Endothelial cell of umbilical vein (primary cell): ENCODE measurements around the gene DENND5A. TPM values are rescaled to one million over a fixed set of nuclear protein-coding genes. Genes with fewer than 3 reads are reported as not detected.

ENCODE experiments used
- BruUV-seq: library from RNA; stranded (reverse); fragments of 400-500 nt; replicated peaks from 2 replicates; lab custom pipeline; 2021; lab: Mats Ljungman, UMichigan
- CTCF ChIA-PET: fragments of 300-600, 350-600 bp; sonication (Branson Sonifier 250); formaldehyde crosslinking; loops from one replicate; lab custom pipeline; 2021; ENCODE audit warnings: antibody characterized with exemption, inconsistent platforms; lab: Charles Lee
- POLR2A ChIA-PET: fragments of 300-600, 350-600 bp; sonication (Branson Sonifier 250); formaldehyde crosslinking; loops from one replicate; lab custom pipeline; 2021; ENCODE audit warnings: antibody characterized with exemption, inconsistent platforms; lab: Charles Lee
- DNase-seq: peaks from one replicate; pipeline ENCODE4 v3.0.0-alpha.2; 2011; ENCODE audit warnings: low read depth, low spot score
- FAIRE-seq: peaks from 2 replicates; lab custom pipeline; 2011; peaks lifted over from hg19 to GRCh38; lab: Jason Lieb, UNC
- H2AFZ ChIP-seq: 2 replicates; pipeline ENCODE4 v1.6.0; 2012; ENCODE audit warnings: low read depth, low read length, control low read depth, inconsistent platforms
- H3K27ac ChIP-seq: 2 replicates; pipeline ENCODE4 v1.5.1; 2011; ENCODE audit warnings: low read depth, mild to moderate bottlenecking, control low read depth, low read length, moderate library complexity; ENCODE audit not compliant: insufficient read depth
- H3K27me3 ChIP-seq, 2 experiments: 2 replicates each; pipeline versions ENCODE4 v1.6.0 to v1.6.1; 2011; ENCODE audit warnings: low read length in 2 of 2, mixed read lengths in 1 of 2; ENCODE audit not compliant: control insufficient read depth in 2 of 2, insufficient read depth in 2 of 2
- H3K36me3 ChIP-seq, 2 experiments: 2 replicates in 1 of 2; 3 replicates in 1 of 2; pipeline ENCODE4 v1.5.1; 2011; ENCODE audit warnings: low read length in 2 of 2, mild to moderate bottlenecking in 1 of 2, moderate library complexity in 1 of 2; ENCODE audit not compliant: control insufficient read depth in 2 of 2, insufficient read depth in 2 of 2; ENCODE audit errors: extremely low read depth in 1 of 2
- H3K4me1 ChIP-seq: 3 replicates; pipeline ENCODE4 v1.5.1; 2011; ENCODE audit warnings: mild to moderate bottlenecking, low read length; ENCODE audit not compliant: control insufficient read depth, insufficient read depth; ENCODE audit errors: extremely low read depth
- H3K4me2 ChIP-seq: 2 replicates; pipeline ENCODE4 v1.6.1; 2011; ENCODE audit warnings: low read length, control low read depth, mixed read lengths; ENCODE audit not compliant: insufficient read depth
- H3K4me3 ChIP-seq, 3 experiments: fragments of 200-600 bp in 1 of 3; sonication (generic), shearing (Covaris generic) in 1 of 3; replicated peaks in 1 of 3; 2 replicates each; pipeline ENCODE4 v1.5.1; 2011 to 2016; ENCODE audit warnings: control low read depth in 3 of 3, low read length in 3 of 3, mild to moderate bottlenecking in 2 of 3, inconsistent platforms in 1 of 3, low read depth in 1 of 3, moderate library complexity in 1 of 3; ENCODE audit not compliant: insufficient read depth in 1 of 3
- H3K79me2 ChIP-seq: 2 replicates; pipeline ENCODE4 v1.6.0; 2012; ENCODE audit warnings: low read length, inconsistent platforms; ENCODE audit not compliant: control insufficient read depth, insufficient read depth
- H3K9ac ChIP-seq: replicated peaks from 2 replicates; pipeline ENCODE3; 2011; ENCODE audit warnings: low read length, control low read depth; ENCODE audit not compliant: insufficient read depth; ENCODE audit errors: extremely low read depth
- H3K9me1 ChIP-seq: replicated peaks from 3 replicates; pipeline ENCODE4 v1.6.0; 2011; ENCODE audit warnings: mild to moderate bottlenecking, low read length; ENCODE audit not compliant: control insufficient read depth, insufficient read depth; ENCODE audit errors: extremely low read depth
- H3K9me3 ChIP-seq: replicated peaks from 2 replicates; pipeline ENCODE4 v1.5.1; 2012; ENCODE audit warnings: low read length, inconsistent platforms; ENCODE audit not compliant: control insufficient read depth, insufficient read depth
- H4K20me1 ChIP-seq: replicated peaks from 2 replicates; pipeline ENCODE3; 2011; ENCODE audit warnings: mild to moderate bottlenecking, low read length; ENCODE audit not compliant: control insufficient read depth, insufficient read depth; ENCODE audit errors: extremely low read depth
- EZH2 ChIP-seq: IDR thresholded peaks from 2 replicates; pipeline ENCODE4 v1.6.1; 2012; ENCODE audit warnings: borderline replicate concordance, low read depth, mild to moderate bottlenecking, moderate library complexity, low read length, inconsistent platforms; ENCODE audit not compliant: severe bottlenecking
- FOS ChIP-seq: IDR thresholded peaks from 2 replicates; pipeline ENCODE4 v1.6.1; 2011; ENCODE audit warnings: mild to moderate bottlenecking, low read length, moderate library complexity, borderline replicate concordance; ENCODE audit not compliant: insufficient read depth
- GATA2 ChIP-seq: IDR thresholded peaks from 2 replicates; pipeline ENCODE4 v1.7.0; 2011; ENCODE audit warnings: low read depth, mild to moderate bottlenecking, moderate library complexity, mixed read lengths, low read length; ENCODE audit not compliant: insufficient read length, insufficient read depth
- JUN ChIP-seq: IDR thresholded peaks from 2 replicates; pipeline ENCODE4 v1.6.1; 2011; ENCODE audit warnings: borderline replicate concordance, low read depth; ENCODE audit not compliant: insufficient read length, insufficient read depth
- MYC ChIP-seq: IDR thresholded peaks from one replicate; pipeline ENCODE4 v1.6.1; 2011; ENCODE audit warnings: mild to moderate bottlenecking, low read depth, low read length
- POLR2A ChIP-seq: IDR thresholded peaks from 2 replicates; pipeline ENCODE4 v1.6.1; 2012; ENCODE audit warnings: low read depth, mild to moderate bottlenecking, control low read depth, low read length
- POLR2AphosphoS5 ChIP-seq: IDR thresholded peaks from 2 replicates; pipeline ENCODE4 v1.6.1; 2012; ENCODE audit warnings: low read depth, mild to moderate bottlenecking, control low read depth, low read length, moderate library complexity; ENCODE audit not compliant: insufficient read depth
- dilution Hi-C: fragments of 300-500 bp; cut with MboI; formaldehyde crosslinking; loops from one replicate; pipeline ENCODE4 v1.15.0; 2019; ENCODE audit warnings: low sequenced_read_pairs; ENCODE audit not compliant: extremely low pct_ligation_motif_present
- intact Hi-C: fragments of 100-400 bp; cut with micrococcal nuclease; formaldehyde crosslinking; loops from one replicate; pipeline ENCODE4 v1.10.0; 2022
- polyA plus RNA-seq, 4 experiments: library from polyadenylated mRNA; depleted of rRNA in 3 of 4; stranded (reverse) in 3 of 4; unstranded in 1 of 4; fragments of >200 nt; gene quantifications; 2 replicates each; pipeline versions ENCODE4 v1.2.1 to v1.2.3, GENCODE V29; 2011 to 2012; ENCODE audit warnings: missing spikeins in 1 of 4
- total RNA-seq: library from RNA; stranded (reverse); gene quantifications from 2 replicates; pipeline ENCODE4 v1.2.3, GENCODE V29; 2021
- TF ChIP-seq, protein P1 (sequence below): IDR thresholded peaks from 2 replicates; pipeline ENCODE4 v1.6.1; 2011; ENCODE audit not compliant: insufficient read depth, insufficient read length
- TF ChIP-seq, protein P2 (sequence below), 2 donors: IDR thresholded peaks; 1 replicate in 1 of 2; 2 replicates in 1 of 2; pipeline ENCODE4 v1.5.1; 2011; ENCODE audit warnings: low read length in 2 of 2, mild to moderate bottlenecking in 2 of 2, moderate library complexity in 2 of 2, control low read depth in 1 of 2, inconsistent platforms in 1 of 2, low read depth in 1 of 2; ENCODE audit not compliant: insufficient read depth in 1 of 2; ENCODE audit errors: extremely low read depth in 1 of 2

Gene DENND5A
- total and polyA plus RNA-seq, 2 donors (not counting 3 experiments of a cell fraction or from before 2014, with no cell fraction given), result 116 to 220 TPM

GRCh38 chr11:9201372-9202162 is 63.6 kb downstream of the DENND5A start:
- TF ChIP-seq MYC (no peak), POLR2A (no peak), GATA2 (no peak), EZH2 (no peak), POLR2AphosphoS5 (no peak), FOS (no peak), JUN (no peak)
- TF ChIP-seq, protein P1, sequence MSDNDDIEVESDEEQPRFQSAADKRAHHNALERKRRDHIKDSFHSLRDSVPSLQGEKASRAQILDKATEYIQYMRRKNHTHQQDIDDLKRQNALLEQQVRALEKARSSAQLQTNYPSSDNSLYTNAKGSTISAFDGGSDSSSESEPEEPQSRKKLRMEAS, result no peak
- TF ChIP-seq, protein P2, sequence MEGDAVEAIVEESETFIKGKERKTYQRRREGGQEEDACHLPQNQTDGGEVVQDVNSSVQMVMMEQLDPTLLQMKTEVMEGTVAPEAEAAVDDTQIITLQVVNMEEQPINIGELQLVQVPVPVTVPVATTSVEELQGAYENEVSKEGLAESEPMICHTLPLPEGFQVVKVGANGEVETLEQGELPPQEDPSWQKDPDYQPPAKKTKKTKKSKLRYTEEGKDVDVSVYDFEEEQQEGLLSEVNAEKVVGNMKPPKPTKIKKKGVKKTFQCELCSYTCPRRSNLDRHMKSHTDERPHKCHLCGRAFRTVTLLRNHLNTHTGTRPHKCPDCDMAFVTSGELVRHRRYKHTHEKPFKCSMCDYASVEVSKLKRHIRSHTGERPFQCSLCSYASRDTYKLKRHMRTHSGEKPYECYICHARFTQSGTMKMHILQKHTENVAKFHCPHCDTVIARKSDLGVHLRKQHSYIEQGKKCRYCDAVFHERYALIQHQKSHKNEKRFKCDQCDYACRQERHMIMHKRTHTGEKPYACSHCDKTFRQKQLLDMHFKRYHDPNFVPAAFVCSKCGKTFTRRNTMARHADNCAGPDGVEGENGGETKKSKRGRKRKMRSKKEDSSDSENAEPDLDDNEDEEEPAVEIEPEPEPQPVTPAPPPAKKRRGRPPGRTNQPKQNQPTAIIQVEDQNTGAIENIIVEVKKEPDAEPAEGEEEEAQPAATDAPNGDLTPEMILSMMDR (IDR thresholded peaks at IDR 0.05; ENCODE audit: extremely low read depth in 1 of 2, insufficient read depth in 1 of 2, low read depth in 1 of 2, low read length in 2 of 2), result no peak
- no peaks in the 10 kb centered on the region for H4K20me1 ChIP-seq
- no peak overlapping the region for H2AFZ ChIP-seq
- H3K4me1 ChIP-seq, result no peaks in the 10 kb centered on the region
- H3K4me3 ChIP-seq, result no peak overlapping the region
- H3K27me3 ChIP-seq, result no peaks in the 10 kb centered on the region
- H3K9me3 ChIP-seq, result no peaks in the 10 kb centered on the region
- H3K9me1 ChIP-seq, result no peaks in the 10 kb centered on the region
- H3K4me2 ChIP-seq, result no peak overlapping the region
- FAIRE-seq (no peak), DNase-seq (no peak)
- no TSS peak for BruUV-seq
- ChIA-PET POLR2A (no interaction called here), CTCF (interaction anchor here (1.1 kb wide), 1 partner anchor 11 kb away, joined by 3 read pairs; no protein-coding TSS in a partner anchor)
- H3K9ac ChIP-seq, result no peak overlapping the region
- H3K79me2 ChIP-seq, result peaks cover 20% of the 10 kb centered on the region
- dilution Hi-C loops, result no loop called here
- intact Hi-C loops, result loop anchor here (5.0 kb wide), 1 partner anchor 51 kb away; no protein-coding TSS in a partner anchor
- H3K27ac ChIP-seq, result no peak overlapping the region
- H3K36me3 ChIP-seq, result peaks cover 11 to 13% of the 10 kb centered on the region in 2 experiments
